ENCODE measurements around the gene GPATCH2L.

Gene GPATCH2L

GRCh38 chr14:76201162-76201561 is 49.4 kb downstream of the GPATCH2L start:
- DNase-seq, result peak in 1 of 2 experiments; percentile 41

GRCh38 chr14:76203086-76204001 is 51.6 kb downstream of the GPATCH2L start:
- DNase-seq, result peak in 1 of 2 experiments; percentile 49

GRCh38 chr14:76204461-76205230 is 52.9 kb downstream of the GPATCH2L start:
- DNase-seq, result no peak

- DNase-seq, result no peak
Measured at GRCh38 chr14:76205708-76206107, 54.0 kb downstream of the GPATCH2L start.

- DNase-seq, result no peak
Measured at GRCh38 chr14:76208340-76208739, 56.6 kb downstream of the GPATCH2L start.

GRCh38 chr14:76212242-76212641 is 60.5 kb downstream of the GPATCH2L start:
- no peak for DNase-seq

GRCh38 chr14:76217179-76217578 is 65.5 kb downstream of the GPATCH2L start:
- no peak for DNase-seq

GRCh38 chr14:76218662-76219061 is 66.9 kb downstream of the GPATCH2L start:
- DNase-seq, result no peak

- DNase-seq, result no peak
Measured at GRCh38 chr14:76219873-76220272, 68.2 kb downstream of the GPATCH2L start.

GRCh38 chr14:76227450-76228050 is 75.8 kb downstream of the GPATCH2L start:
- peak in 1 of 2 experiments; percentile 6 for DNase-seq

- DNase-seq, result no peak
Measured at GRCh38 chr14:76228138-76228537, 76.4 kb downstream of the GPATCH2L start.

GRCh38 chr14:76232800-76233199 is 81.1 kb downstream of the GPATCH2L start:
- no peak for DNase-seq

GRCh38 chr14:76235628-76236027 is 83.9 kb downstream of the GPATCH2L start:
- no peak for DNase-seq

- no peak for DNase-seq
Measured at GRCh38 chr14:76236172-76237130, 84.7 kb downstream of the GPATCH2L start.

- DNase-seq, result no peak
Measured at GRCh38 chr14:76237349-76237990, 85.7 kb downstream of the GPATCH2L start.

- DNase-seq, result no peak
Measured at GRCh38 chr14:76245097-76245496, 93.4 kb downstream of the GPATCH2L start.

GRCh38 chr14:76250302-76250701 is 98.6 kb downstream of the GPATCH2L start:
- no peak for DNase-seq

GRCh38 chr14:76252471-76252870 is 100.7 kb downstream of the GPATCH2L start:
- no peak for DNase-seq

- no peak for DNase-seq
Measured at GRCh38 chr14:76253111-76253510, 101.4 kb downstream of the GPATCH2L start.

GRCh38 chr14:76256545-76256944 is 104.8 kb downstream of the GPATCH2L start:
- no peak for DNase-seq

GRCh38 chr14:76257111-76257803 is 105.5 kb downstream of the GPATCH2L start:
- DNase-seq, result no peak
